Lower lobe of right lung (tissue), 2 donors: ENCODE measurements around the gene HECW1. TPM values are rescaled to one million over a fixed set of nuclear protein-coding genes. Genes with fewer than 3 reads are reported as not detected.

Experiments
- ATAC-seq, 2 donors: fragments of 200-7000 bp; cut with Tn5 transposase; one replicate each; pipeline ENCODE4 v1.9.1; 2020 to 2022; ENCODE audit warnings: mild to moderate bottlenecking in 2 of 2, moderate library complexity in 2 of 2
- DNase-seq: peaks from one replicate; pipeline ENCODE4 v3.0.0-alpha.2; 2020
- H3K27ac ChIP-seq: fragments of 200-600 bp; one replicate; pipeline ENCODE4 v1.8.0; 2022
- H3K27me3 ChIP-seq: fragments of 200-600 bp; one replicate; pipeline ENCODE4 v1.8.0; 2022; ENCODE audit warnings: low read depth
- H3K36me3 ChIP-seq: fragments of 200-600 bp; one replicate; pipeline ENCODE4 v1.8.0; 2022; ENCODE audit warnings: mild to moderate bottlenecking
- H3K4me1 ChIP-seq: fragments of 200-600 bp; one replicate; pipeline ENCODE4 v1.8.0; 2022
- H3K4me3 ChIP-seq: fragments of 200-600 bp; one replicate; pipeline ENCODE4 v1.8.0; 2022; ENCODE audit warnings: mild to moderate bottlenecking
- H3K9me3 ChIP-seq: fragments of 200-600 bp; one replicate; pipeline ENCODE4 v1.8.0; 2022
- CTCF ChIP-seq: fragments of 200-600 bp; IDR thresholded peaks from one replicate; pipeline ENCODE4 v1.8.0; 2022; ENCODE audit warnings: antibody characterized with exemption, mild to moderate bottlenecking
- intact Hi-C: fragments of 100-400 bp; cut with DNase I; formaldehyde crosslinking; loops from one replicate; pipeline ENCODE4 v1.11.0; 2022
- total RNA-seq: library from RNA; stranded (reverse); fragmentation: NEBNext Ultra II Directional; extraction: Animal tissue kit (Norgen Biotek cat#: 25700); gene quantifications from one replicate; pipeline ENCODE4 v1.2.1, GENCODE V29; 2021
- donor health status: DM: no; HTN: yes; CAD: no; lungs with severe emphysema.

HECW1 gene
- total RNA-seq, 1 donor from 2014 or later, result 0.06 TPM

- Histone ChIP-seq H3K27me3 (no peaks in the 10 kb centered on the region), H3K4me1 (no peaks in the 10 kb centered on the region), H3K4me3 (no peak overlapping the region), H3K27ac (no peak overlapping the region), H3K36me3 (no peaks in the 10 kb centered on the region), H3K9me3 (no peaks in the 10 kb centered on the region)
- intact Hi-C loops, result no loop called here
- no peak for ATAC-seq
- DNase-seq, result no peak
- TF ChIP-seq CTCF, result no peak
These were observed 400.8 kb downstream of the HECW1 start for GRCh38 chr7:43513251-43513650.

- Histone ChIP-seq H3K27ac (no peak overlapping the region), H3K9me3 (no peaks in the 10 kb centered on the region), H3K4me3 (no peak overlapping the region), H3K27me3 (no peaks in the 10 kb centered on the region), H3K4me1 (no peaks in the 10 kb centered on the region), H3K36me3 (no peaks in the 10 kb centered on the region)
- no peak for DNase-seq
- intact Hi-C loops, result no loop called here
- no peak for TF ChIP-seq CTCF
- no peak for ATAC-seq
These were observed 404.3 kb downstream of the HECW1 start for GRCh38 chr7:43516581-43517342.

- no peak for TF ChIP-seq CTCF
- no peak for ATAC-seq
- H3K36me3 ChIP-seq, result no peaks in the 10 kb centered on the region
These were observed 405.0 kb downstream of the HECW1 start for GRCh38 chr7:43517464-43517863.

GRCh38 chr7:43520201-43520600 is 407.8 kb downstream of the HECW1 start:
- Histone ChIP-seq H3K4me3 (no peak overlapping the region), H3K27me3 (no peaks in the 10 kb centered on the region), H3K36me3 (no peaks in the 10 kb centered on the region), H3K27ac (no peak overlapping the region), H3K4me1 (no peaks in the 10 kb centered on the region), H3K9me3 (no peaks in the 10 kb centered on the region)
- no peak for TF ChIP-seq CTCF
- ATAC-seq, result no peak
- intact Hi-C loops, result no loop called here
- no peak for DNase-seq

More at GRCh38 chr7:43517464-43517863, 405.0 kb downstream of the HECW1 start:
- Histone ChIP-seq H3K4me1 (no peaks in the 10 kb centered on the region), H3K9me3 (no peaks in the 10 kb centered on the region), H3K27me3 (no peaks in the 10 kb centered on the region), H3K27ac (no peak overlapping the region), H3K4me3 (no peak overlapping the region)
- intact Hi-C loops, result no loop called here
- no peak for DNase-seq

GRCh38 chr7:43522406-43523156 is 410.1 kb downstream of the HECW1 start:
- ATAC-seq, result no peak
- H3K4me1 ChIP-seq, result no peaks in the 10 kb centered on the region
- TF ChIP-seq CTCF, result no peak
- no peaks in the 10 kb centered on the region for H3K9me3 ChIP-seq
- no peak for DNase-seq
- H3K36me3 ChIP-seq, result no peaks in the 10 kb centered on the region
- intact Hi-C loops, result no loop called here
- no peak overlapping the region for H3K27ac ChIP-seq
- no peak overlapping the region for H3K4me3 ChIP-seq
- no peaks in the 10 kb centered on the region for H3K27me3 ChIP-seq
